HEK293T (cell line): Measurements from ENCODE around the gene SLC3A2.
A peak's percentile ranks its signal among the peaks of the same experiment; 100 is the strongest.

Experiments used
- CTCF ChIA-PET: fragments of 350-600 bp; formaldehyde crosslinking; extraction: SDS; loops from one replicate; lab custom pipeline; 2021; ENCODE audit warnings: antibody characterized with exemption, inconsistent platforms; lab: Yijun Ruan, JAX
- POLR2A ChIA-PET: fragments of 350-600 bp; formaldehyde crosslinking; extraction: SDS; loops from one replicate; lab custom pipeline; 2020; ENCODE audit warnings: antibody characterized with exemption, inconsistent platforms; lab: Yijun Ruan, JAX
- DNase-seq: peaks from one replicate; pipeline ENCODE4 v3.0.0; 2012; ENCODE audit warnings: mixed read lengths; ENCODE audit errors: extremely low spot score
- BHLHE40 ChIP-seq: fragments of 450-650 bp; IDR thresholded peaks from 2 replicates; pipeline ENCODE4 v1.6.1; 2016; ENCODE audit warnings: mild to moderate bottlenecking, moderate library complexity, borderline replicate concordance
- CTBP1 ChIP-seq: fragments of 450-650 bp; IDR thresholded peaks from 2 replicates; pipeline ENCODE4 v1.6.1; 2016; ENCODE audit warnings: borderline replicate concordance
- ELF4 ChIP-seq: fragments of 450-650 bp; IDR thresholded peaks from 2 replicates; pipeline ENCODE4 v1.6.1; 2017; ENCODE audit warnings: antibody characterized with exemption
- FOXA1 ChIP-seq: fragments of 450-650 bp; IDR thresholded peaks from 2 replicates; pipeline ENCODE4 v1.6.1; 2016; ENCODE audit warnings: mild to moderate bottlenecking
- FOXK2 ChIP-seq: fragments of 450-650 bp; IDR thresholded peaks from 2 replicates; pipeline ENCODE4 v1.6.1; 2016; ENCODE audit warnings: mild to moderate bottlenecking
- FOXM1 ChIP-seq: fragments of 450-650 bp; IDR thresholded peaks from 2 replicates; pipeline ENCODE4 v1.6.1; 2017; ENCODE audit warnings: mild to moderate bottlenecking, borderline replicate concordance
- HDGF ChIP-seq: fragments of 450-650 bp; IDR thresholded peaks from 2 replicates; pipeline ENCODE4 v1.6.1; 2017; ENCODE audit warnings: antibody characterized with exemption, borderline replicate concordance
- L3MBTL2 ChIP-seq: fragments of 450-650 bp; conservative IDR thresholded peaks from 2 replicates; pipeline ENCODE4 v1.6.1; 2016; ENCODE audit warnings: mild to moderate bottlenecking
- LEF1 ChIP-seq: fragments of 450-650 bp; IDR thresholded peaks from 2 replicates; pipeline ENCODE4 v1.6.1; 2017; ENCODE audit warnings: mild to moderate bottlenecking, borderline replicate concordance
- NFRKB ChIP-seq: fragments of 450-650 bp; IDR thresholded peaks from 2 replicates; pipeline ENCODE4 v1.6.1; 2016; ENCODE audit warnings: mild to moderate bottlenecking, moderate library complexity
- PKNOX1 ChIP-seq: fragments of 450-650 bp; IDR thresholded peaks from 2 replicates; pipeline ENCODE4 v1.6.1; 2016
- SP1 ChIP-seq: fragments of 450-650 bp; IDR thresholded peaks from 2 replicates; pipeline ENCODE4 v1.6.1; 2017
- SUZ12 ChIP-seq: fragments of 450-650 bp; IDR thresholded peaks from 2 replicates; pipeline ENCODE4 v1.6.1; 2016; ENCODE audit warnings: mild to moderate bottlenecking
- TARDBP ChIP-seq: fragments of 450-650 bp; IDR thresholded peaks from 2 replicates; pipeline ENCODE4 v1.6.1; 2016
- ZNF384 ChIP-seq: fragments of 450-650 bp; IDR thresholded peaks from 2 replicates; pipeline ENCODE4 v1.6.1; 2016

The SLC3A2 gene

GRCh38 chr11:62880803-62881578 lies at the start of gene SLC3A2:
Gene SLC3A2, plus strand, starts transcription at chr11:62880896. Its CDS starts 128 bp downstream, at chr11:62881024.
- ChIA-PET POLR2A (interaction anchor here (0.6 to 8.1 kb wide), 31 partner anchors 9 to 307 kb away, joined by 3 to 110 read pairs (median 4); partner anchors contain the start of genes EEF1G, HNRNPUL2, MTA2 and NXF1), CTCF (interaction anchor here (0.6 to 1.3 kb wide), 6 partner anchors 17 to 127 kb away, joined by 3 to 6 read pairs (median 4); partner anchors contain the start of gene ZBTB3)
- TF ChIP-seq LEF1 (no peak), ELF4 (peak; percentile 57; the same call in 1 of the 2 replicates), SP1 (no peak), SUZ12 (no peak), ZNF384 (no peak), NFRKB (no peak), FOXK2 (no peak), L3MBTL2 (peak; percentile 64), HDGF (no peak)
- DNase-seq: peak; percentile 82

GRCh38 chr11:62830904-62831519 lies 49.7 kb upstream of the SLC3A2 start:
- DNase-seq: peak; percentile 50
- TF ChIP-seq FOXM1 (peak; percentile 90; the same call in 1 of the 2 replicates), NFRKB (no peak), LEF1 (no peak), TARDBP (0 out of 2 replicates have a peak, but pooled peaks have one; percentile 17)
- ChIA-PET POLR2A (interaction anchor here (0.5 to 2.4 kb wide), 18 partner anchors 9 to 159 kb away, joined by 3 to 61 read pairs (median 6); partner anchors contain the start of genes HNRNPUL2, LBHD1, POLR2G and SLC3A2), CTCF (interaction anchor here (0.6 to 1.7 kb wide), 4 partner anchors 31 to 51 kb away, joined by 3 to 7 read pairs (median 3); no protein-coding TSS in a partner anchor)

- ChIA-PET POLR2A (interaction anchor here (0.5 to 2.4 kb wide), 22 partner anchors 9 to 160 kb away, joined by 3 to 61 read pairs (median 4); partner anchors contain the start of genes HNRNPUL2, LBHD1, NXF1 and POLR2G), CTCF (interaction anchor here (0.6 to 1.7 kb wide), 4 partner anchors 29 to 151 kb away, joined by 3 to 7 read pairs (median 4); no protein-coding TSS in a partner anchor)
- DNase-seq: peak; percentile 95
- TF ChIP-seq PKNOX1: peak; percentile 99
- TF ChIP-seq FOXK2: peak; percentile 60; the same call in 1 of the 2 replicates
- TF ChIP-seq ELF4: peak; percentile 73
- TF ChIP-seq HDGF: no peak
Observed at GRCh38 chr11:62831520-62832335, 49.0 kb upstream of the SLC3A2 start, which contains the start of gene STX5. Gene STX5, minus strand, starts transcription at chr11:62832051. Its CDS starts 808 bp downstream, at chr11:62831243.

GRCh38 chr11:62832336-62833234 lies 48.1 kb upstream of the SLC3A2 start, which contains the start of gene TEX54:
Gene TEX54, minus strand, starts transcription at chr11:62832841.
- TF ChIP-seq CTBP1: no peak
- no peak for TF ChIP-seq SUZ12
- no peak for DNase-seq
- ChIA-PET POLR2A (interaction anchor here (0.7 to 2.4 kb wide), 15 partner anchors 8 to 161 kb away, joined by 3 to 61 read pairs (median 7); partner anchors contain the start of genes HNRNPUL2, LBHD1, NXF1 and SLC3A2), CTCF (interaction anchor here (1.7 kb wide), 1 partner anchor 46 kb away, joined by 7 read pairs; no protein-coding TSS in a partner anchor)

GRCh38 chr11:62835336-62835735 lies 45.4 kb upstream of the SLC3A2 start:
- ChIA-PET CTCF (no interaction called here), POLR2A (interaction anchor here (1.5 to 2.1 kb wide), 2 partner anchors 20 to 164 kb away, joined by 3 to 14 read pairs; partner anchors contain the start of genes LBHD1 and UQCC3)

More at GRCh38 chr11:62835336-62835735, 45.4 kb upstream of the SLC3A2 start:
- no peak for DNase-seq
- TF ChIP-seq ELF4 (no peak), LEF1 (no peak), CTBP1 (no peak), FOXA1 (no peak), BHLHE40 (no peak), FOXK2 (no peak), HDGF (no peak), SUZ12 (no peak), SP1 (no peak)
